Spleen (tissue), 7 donors: ENCODE data around the gene DIRAS3.

ENCODE experiments used
- CTCF ChIP-seq, 11 experiments: fragments of 200-600 bp in 7 of 11; fragments of 450-650 bp in 4 of 11; sonication (generic) in 4 of 11; IDR thresholded peaks in 8 of 11; conservative IDR thresholded peaks in 3 of 11; 1 replicate in 7 of 11; 2 replicates in 4 of 11; pipeline versions ENCODE4 v1.4.0 to v1.8.0; 2016 to 2021; ENCODE audit warnings: antibody characterized with exemption in 11 of 11, inconsistent platforms in 4 of 11, mild to moderate bottlenecking in 1 of 11
- POLR2A ChIP-seq, 3 donors: fragments of 450-650 bp; IDR thresholded peaks; one replicate each; pipeline ENCODE4 v1.5.1; 2017; ENCODE audit warnings: antibody characterized with exemption in 3 of 3, mild to moderate bottlenecking in 1 of 3
- POLR2AphosphoS5 ChIP-seq, 3 donors: sonication (generic); formaldehyde crosslinking; IDR thresholded peaks; one replicate each; pipeline ENCODE4 v1.5.1; 2017; ENCODE audit warnings: antibody characterized with exemption in 3 of 3
- donor health status: DM: no; HTN: no; CAD: no; lungs with moderate emphysema.
- donor health status: DM: no; HTN: no; CAD: no.
- donor health status: DM: no; HTN: no; CAD: no.

DNA sequence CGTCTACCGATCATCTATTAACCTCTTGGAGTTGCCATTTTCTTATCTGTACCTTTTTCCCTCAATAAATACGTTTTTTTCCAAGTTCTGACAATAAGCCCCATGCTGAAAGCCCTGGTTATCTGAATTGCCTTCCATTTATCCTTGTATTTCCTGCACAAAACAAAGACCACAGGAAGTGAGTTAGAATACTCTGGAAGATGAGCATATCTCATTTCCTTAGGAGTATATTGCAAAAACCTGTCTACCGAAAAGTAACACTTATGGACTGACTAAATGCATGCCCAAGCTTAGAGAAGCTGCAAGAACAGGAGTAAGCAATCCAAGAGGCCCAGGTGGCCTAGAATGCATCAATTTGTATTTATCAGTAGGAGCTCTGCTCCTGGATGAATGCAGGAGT, 39.9 kb downstream of the DIRAS3 start:
- TF ChIP-seq POLR2A (IDR thresholded peaks at IDR 0.05) (no peak), CTCF (IDR thresholded peaks at IDR 0.05 in 8 of 11, conservative IDR thresholded peaks at IDR 0.05 in 3 of 11) (no peak), POLR2AphosphoS5 (IDR thresholded peaks at IDR 0.05) (no peak)
